Endothelial cell of umbilical vein (primary cell): ENCODE data around the gene SMCP. TPM values are rescaled to one million over a fixed set of nuclear protein-coding genes. Genes with fewer than 3 reads are reported as not detected.

Experiments used
- Bru-seq: library from RNA; stranded (reverse); fragments of 400-500 nt; gene quantifications from one replicate; lab custom pipeline; 2021; lab: Mats Ljungman, UMichigan
- BruChase-seq, 2 experiments: library from RNA; stranded (reverse); fragments of 400-500 nt; gene quantifications; one replicate each; lab custom pipeline; 2021; lab: Mats Ljungman, UMichigan
- BruUV-seq: library from RNA; stranded (reverse); fragments of 400-500 nt; replicated peaks from 2 replicates; lab custom pipeline; 2021; lab: Mats Ljungman, UMichigan
- CTCF ChIA-PET: fragments of 300-600, 350-600 bp; sonication (Branson Sonifier 250); formaldehyde crosslinking; loops from one replicate; lab custom pipeline; 2021; ENCODE audit warnings: antibody characterized with exemption, inconsistent platforms; lab: Charles Lee
- POLR2A ChIA-PET: fragments of 300-600, 350-600 bp; sonication (Branson Sonifier 250); formaldehyde crosslinking; loops from one replicate; lab custom pipeline; 2021; ENCODE audit warnings: antibody characterized with exemption, inconsistent platforms; lab: Charles Lee
- DNase-seq: peaks from one replicate; pipeline ENCODE4 v3.0.0-alpha.2; 2011; ENCODE audit warnings: low read depth, low spot score
- FAIRE-seq: peaks from 2 replicates; lab custom pipeline; 2011; peaks lifted over from hg19 to GRCh38; lab: Jason Lieb, UNC
- H2AFZ ChIP-seq: 2 replicates; pipeline ENCODE4 v1.6.0; 2012; ENCODE audit warnings: low read depth, low read length, control low read depth, inconsistent platforms
- H3K27ac ChIP-seq: 2 replicates; pipeline ENCODE4 v1.5.1; 2011; ENCODE audit warnings: low read depth, mild to moderate bottlenecking, control low read depth, low read length, moderate library complexity; ENCODE audit not compliant: insufficient read depth
- H3K27me3 ChIP-seq, 2 experiments: 2 replicates each; pipeline versions ENCODE4 v1.6.0 to v1.6.1; 2011; ENCODE audit warnings: low read length in 2 of 2, mixed read lengths in 1 of 2; ENCODE audit not compliant: control insufficient read depth in 2 of 2, insufficient read depth in 2 of 2
- H3K36me3 ChIP-seq, 2 experiments: 2 replicates in 1 of 2; 3 replicates in 1 of 2; pipeline ENCODE4 v1.5.1; 2011; ENCODE audit warnings: low read length in 2 of 2, mild to moderate bottlenecking in 1 of 2, moderate library complexity in 1 of 2; ENCODE audit not compliant: control insufficient read depth in 2 of 2, insufficient read depth in 2 of 2; ENCODE audit errors: extremely low read depth in 1 of 2
- H3K4me1 ChIP-seq: 3 replicates; pipeline ENCODE4 v1.5.1; 2011; ENCODE audit warnings: mild to moderate bottlenecking, low read length; ENCODE audit not compliant: control insufficient read depth, insufficient read depth; ENCODE audit errors: extremely low read depth
- H3K4me2 ChIP-seq: 2 replicates; pipeline ENCODE4 v1.6.1; 2011; ENCODE audit warnings: low read length, control low read depth, mixed read lengths; ENCODE audit not compliant: insufficient read depth
- H3K4me3 ChIP-seq, 3 experiments: fragments of 200-600 bp in 1 of 3; sonication (generic), shearing (Covaris generic) in 1 of 3; replicated peaks in 1 of 3; 2 replicates each; pipeline ENCODE4 v1.5.1; 2011 to 2016; ENCODE audit warnings: control low read depth in 3 of 3, low read length in 3 of 3, mild to moderate bottlenecking in 2 of 3, inconsistent platforms in 1 of 3, low read depth in 1 of 3, moderate library complexity in 1 of 3; ENCODE audit not compliant: insufficient read depth in 1 of 3
- H3K79me2 ChIP-seq: 2 replicates; pipeline ENCODE4 v1.6.0; 2012; ENCODE audit warnings: low read length, inconsistent platforms; ENCODE audit not compliant: control insufficient read depth, insufficient read depth
- H3K9ac ChIP-seq: replicated peaks from 2 replicates; pipeline ENCODE3; 2011; ENCODE audit warnings: low read length, control low read depth; ENCODE audit not compliant: insufficient read depth; ENCODE audit errors: extremely low read depth
- H3K9me1 ChIP-seq: replicated peaks from 3 replicates; pipeline ENCODE4 v1.6.0; 2011; ENCODE audit warnings: mild to moderate bottlenecking, low read length; ENCODE audit not compliant: control insufficient read depth, insufficient read depth; ENCODE audit errors: extremely low read depth
- H3K9me3 ChIP-seq: replicated peaks from 2 replicates; pipeline ENCODE4 v1.5.1; 2012; ENCODE audit warnings: low read length, inconsistent platforms; ENCODE audit not compliant: control insufficient read depth, insufficient read depth
- H4K20me1 ChIP-seq: replicated peaks from 2 replicates; pipeline ENCODE3; 2011; ENCODE audit warnings: mild to moderate bottlenecking, low read length; ENCODE audit not compliant: control insufficient read depth, insufficient read depth; ENCODE audit errors: extremely low read depth
- CTCF ChIP-seq, 2 donors: IDR thresholded peaks; 1 replicate in 1 of 2; 2 replicates in 1 of 2; pipeline ENCODE4 v1.5.1; 2011; ENCODE audit warnings: low read length in 2 of 2, mild to moderate bottlenecking in 2 of 2, moderate library complexity in 2 of 2, control low read depth in 1 of 2, inconsistent platforms in 1 of 2, low read depth in 1 of 2; ENCODE audit not compliant: insufficient read depth in 1 of 2; ENCODE audit errors: extremely low read depth in 1 of 2
- FOS ChIP-seq: IDR thresholded peaks from 2 replicates; pipeline ENCODE4 v1.6.1; 2011; ENCODE audit warnings: mild to moderate bottlenecking, low read length, moderate library complexity, borderline replicate concordance; ENCODE audit not compliant: insufficient read depth
- GATA2 ChIP-seq: IDR thresholded peaks from 2 replicates; pipeline ENCODE4 v1.7.0; 2011; ENCODE audit warnings: low read depth, mild to moderate bottlenecking, moderate library complexity, mixed read lengths, low read length; ENCODE audit not compliant: insufficient read length, insufficient read depth
- MAX ChIP-seq: IDR thresholded peaks from 2 replicates; pipeline ENCODE4 v1.6.1; 2011; ENCODE audit not compliant: insufficient read depth, insufficient read length
- POLR2A ChIP-seq: IDR thresholded peaks from 2 replicates; pipeline ENCODE4 v1.6.1; 2012; ENCODE audit warnings: low read depth, mild to moderate bottlenecking, control low read depth, low read length
- POLR2AphosphoS5 ChIP-seq: IDR thresholded peaks from 2 replicates; pipeline ENCODE4 v1.6.1; 2012; ENCODE audit warnings: low read depth, mild to moderate bottlenecking, control low read depth, low read length, moderate library complexity; ENCODE audit not compliant: insufficient read depth
- dilution Hi-C: fragments of 300-500 bp; cut with MboI; formaldehyde crosslinking; loops from one replicate; pipeline ENCODE4 v1.15.0; 2019; ENCODE audit warnings: low sequenced_read_pairs; ENCODE audit not compliant: extremely low pct_ligation_motif_present
- intact Hi-C: fragments of 100-400 bp; cut with micrococcal nuclease; formaldehyde crosslinking; loops from one replicate; pipeline ENCODE4 v1.10.0; 2022
- long read RNA-seq: library from polyadenylated mRNA; stranded (forward); transcript quantifications from one replicate; pipeline ENCODE4 v2.0.0, GENCODE V29; 2021
- polyA minus RNA-seq, 3 experiments: library from RNA; depleted of rRNA, polyadenylated mRNA; stranded (reverse); fragments of >200 nt; gene quantifications; 1 replicate in 1 of 3; 2 replicates in 2 of 3; pipeline ENCODE4 v1.2.3, GENCODE V29; 2011
- polyA plus RNA-seq, 4 experiments: library from polyadenylated mRNA; depleted of rRNA in 3 of 4; stranded (reverse) in 3 of 4; unstranded in 1 of 4; fragments of >200 nt; gene quantifications; 2 replicates each; pipeline versions ENCODE4 v1.2.1 to v1.2.3, GENCODE V29; 2011 to 2012; ENCODE audit warnings: missing spikeins in 1 of 4
- total RNA-seq: library from RNA; stranded (reverse); gene quantifications from 2 replicates; pipeline ENCODE4 v1.2.3, GENCODE V29; 2021

The SMCP gene
- not detected in 2 replicates for total RNA-seq
- not detected in 2 replicates for polyA plus RNA-seq
- polyA plus RNA-seq (2011; cell fraction: cytosol; rRNA removed) = not detected in 2 replicates
- not detected in 2 replicates for polyA plus RNA-seq (2011; cell fraction: nucleus; rRNA removed)
- polyA plus RNA-seq (2012) = not detected in 2 replicates
- not detected in 2 replicates for polyA minus RNA-seq
- polyA minus RNA-seq (2011; cell fraction: cytosol; rRNA and poly(A)+ RNA removed) = not detected
- polyA minus RNA-seq (2011; cell fraction: nucleus; rRNA and poly(A)+ RNA removed) = not detected in 2 replicates
- Bru-seq, nascent RNA = not detected
- BruChase-seq, experiment 1, labeled RNA remaining after a 6-hour chase = not detected
- not detected for BruChase-seq, experiment 2, labeled RNA remaining after a 2-hour chase
- long read RNA-seq = 0 reads

DNA sequence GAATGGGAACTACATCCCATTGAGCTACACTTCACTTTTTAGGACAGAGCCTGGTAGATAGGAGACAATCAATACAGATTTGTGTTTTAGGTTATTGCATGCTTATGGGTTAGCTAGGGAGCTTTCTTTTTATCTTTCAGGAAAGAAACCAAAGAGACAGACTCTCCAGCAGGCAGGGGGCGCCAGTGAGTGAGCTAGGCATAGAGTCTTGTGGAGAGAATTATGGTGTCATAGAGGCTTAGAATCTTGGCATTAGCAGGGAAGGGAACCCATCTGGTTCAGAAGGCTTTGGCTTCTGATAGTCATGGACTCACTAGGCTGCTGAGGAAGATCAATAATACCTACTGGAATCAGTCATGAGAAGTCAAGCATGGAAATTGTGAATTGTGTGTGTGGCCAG lies at the start of gene SMCP:
Gene SMCP (plus strand): TSS at position 281 of the 400 bp plus-strand sequence. CDS start 6,101 bp downstream, outside the sequence.
- Histone ChIP-seq H3K27me3 (no peaks in the 10 kb centered on the region), H4K20me1 (no peaks in the 10 kb centered on the region), H3K27ac (no peak within 1 kb of the TSS), H3K4me1 (no peaks in the 10 kb centered on the region), H3K9me1 (no peaks in the 10 kb centered on the region), H3K79me2 (no peaks in the 10 kb centered on the region), H3K9ac (no peak within 1 kb of the TSS), H3K4me2 (no peak within 1 kb of the TSS), H3K36me3 (no peaks in the 10 kb centered on the region), H3K9me3 (no peaks in the 10 kb centered on the region), H3K4me3 (no peak within 1 kb of the TSS), H2AFZ (no peak within 1 kb of the TSS)
- no TSS peak for BruUV-seq
- DNase-seq (no peak), FAIRE-seq (no peak)
- intact Hi-C loops (no loop called here), dilution Hi-C loops (no loop called here)
- CTCF ChIA-PET = interaction anchor here (0.6 to 1.5 kb wide), 3 partner anchors 12 to 343 kb away, joined by 4 to 6 read pairs (median 4); no protein-coding TSS in a partner anchor
- POLR2A ChIA-PET = no interaction called here
- TF ChIP-seq POLR2A = no peak
- no peak for TF ChIP-seq MAX
- TF ChIP-seq CTCF (IDR thresholded peaks at IDR 0.05; ENCODE audit: extremely low read depth in 1 of 2, insufficient read depth in 1 of 2, low read depth in 1 of 2, low read length in 2 of 2) = peak in 1 of 2 donors; percentile 8

- no peak overlapping the region for H3K27ac ChIP-seq
- no peaks in the 10 kb centered on the region for H4K20me1 ChIP-seq
- no peak overlapping the region for H3K9ac ChIP-seq
- ChIA-PET CTCF (no interaction called here), POLR2A (no interaction called here)
- H3K27me3 ChIP-seq = no peaks in the 10 kb centered on the region
- H2AFZ ChIP-seq = no peak overlapping the region
- no peaks in the 10 kb centered on the region for H3K79me2 ChIP-seq
- BruUV-seq = no TSS peak
- DNase-seq (no peak), FAIRE-seq (no peak)
- TF ChIP-seq POLR2AphosphoS5 (no peak), GATA2 (no peak), CTCF (IDR thresholded peaks at IDR 0.05; ENCODE audit: extremely low read depth in 1 of 2, insufficient read depth in 1 of 2, low read depth in 1 of 2, low read length in 2 of 2) (no peak), FOS (no peak)
- intact Hi-C loops = no loop called here
- no peaks in the 10 kb centered on the region for H3K4me1 ChIP-seq
- dilution Hi-C loops = no loop called here
- H3K9me3 ChIP-seq = no peaks in the 10 kb centered on the region
- no peaks in the 10 kb centered on the region for H3K9me1 ChIP-seq
- H3K4me3 ChIP-seq = no peak overlapping the region
- H3K36me3 ChIP-seq = no peaks in the 10 kb centered on the region
- no peak overlapping the region for H3K4me2 ChIP-seq
Measured at GRCh38 chr1:152836870-152837269, 41.3 kb upstream of the SMCP start.
